ENCODE measurements around the gene ZNF579. TPM values are rescaled to one million over a fixed set of nuclear protein-coding genes. Genes with fewer than 3 reads are reported as not detected.

Gene ZNF579
- total RNA-seq, 1 donor from 2014 or later = 15.7 TPM

DNA sequence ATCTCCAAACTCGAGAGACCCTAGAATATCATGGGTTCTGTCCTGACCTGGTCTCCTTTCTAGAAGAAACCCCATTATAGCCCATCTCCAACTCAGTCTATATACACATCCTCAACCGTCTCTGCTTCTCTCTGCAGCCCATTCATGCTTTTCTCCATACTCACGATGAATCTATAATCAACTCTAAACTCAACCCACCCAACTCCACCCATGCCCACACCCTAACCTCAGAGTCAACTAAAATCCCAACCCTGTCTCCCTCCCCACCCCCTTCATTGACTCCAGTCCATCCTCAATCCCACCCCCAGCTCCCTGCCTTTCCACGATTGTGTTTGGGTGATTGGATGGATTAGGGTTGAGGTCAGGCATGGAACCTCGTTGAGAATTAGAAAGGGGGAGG lies 37.1 kb downstream of the ZNF579 start:
- H3K36me3 ChIP-seq = no peaks in the 10 kb centered on the region
- no peak for ATAC-seq
- no peaks in the 10 kb centered on the region for H3K9me3 ChIP-seq
- H3K4me1 ChIP-seq = no peaks in the 10 kb centered on the region
- no peak overlapping the region for H3K4me3 ChIP-seq
- H3K27ac ChIP-seq = no peak overlapping the region
- H3K27me3 ChIP-seq = no peaks in the 10 kb centered on the region
- intact Hi-C loops (cut with DNase I) = no loop called here
- TF ChIP-seq, protein P1, sequence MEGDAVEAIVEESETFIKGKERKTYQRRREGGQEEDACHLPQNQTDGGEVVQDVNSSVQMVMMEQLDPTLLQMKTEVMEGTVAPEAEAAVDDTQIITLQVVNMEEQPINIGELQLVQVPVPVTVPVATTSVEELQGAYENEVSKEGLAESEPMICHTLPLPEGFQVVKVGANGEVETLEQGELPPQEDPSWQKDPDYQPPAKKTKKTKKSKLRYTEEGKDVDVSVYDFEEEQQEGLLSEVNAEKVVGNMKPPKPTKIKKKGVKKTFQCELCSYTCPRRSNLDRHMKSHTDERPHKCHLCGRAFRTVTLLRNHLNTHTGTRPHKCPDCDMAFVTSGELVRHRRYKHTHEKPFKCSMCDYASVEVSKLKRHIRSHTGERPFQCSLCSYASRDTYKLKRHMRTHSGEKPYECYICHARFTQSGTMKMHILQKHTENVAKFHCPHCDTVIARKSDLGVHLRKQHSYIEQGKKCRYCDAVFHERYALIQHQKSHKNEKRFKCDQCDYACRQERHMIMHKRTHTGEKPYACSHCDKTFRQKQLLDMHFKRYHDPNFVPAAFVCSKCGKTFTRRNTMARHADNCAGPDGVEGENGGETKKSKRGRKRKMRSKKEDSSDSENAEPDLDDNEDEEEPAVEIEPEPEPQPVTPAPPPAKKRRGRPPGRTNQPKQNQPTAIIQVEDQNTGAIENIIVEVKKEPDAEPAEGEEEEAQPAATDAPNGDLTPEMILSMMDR (IDR thresholded peaks at IDR 0.05) = no peak
- DNase-seq = no peak

DNA sequence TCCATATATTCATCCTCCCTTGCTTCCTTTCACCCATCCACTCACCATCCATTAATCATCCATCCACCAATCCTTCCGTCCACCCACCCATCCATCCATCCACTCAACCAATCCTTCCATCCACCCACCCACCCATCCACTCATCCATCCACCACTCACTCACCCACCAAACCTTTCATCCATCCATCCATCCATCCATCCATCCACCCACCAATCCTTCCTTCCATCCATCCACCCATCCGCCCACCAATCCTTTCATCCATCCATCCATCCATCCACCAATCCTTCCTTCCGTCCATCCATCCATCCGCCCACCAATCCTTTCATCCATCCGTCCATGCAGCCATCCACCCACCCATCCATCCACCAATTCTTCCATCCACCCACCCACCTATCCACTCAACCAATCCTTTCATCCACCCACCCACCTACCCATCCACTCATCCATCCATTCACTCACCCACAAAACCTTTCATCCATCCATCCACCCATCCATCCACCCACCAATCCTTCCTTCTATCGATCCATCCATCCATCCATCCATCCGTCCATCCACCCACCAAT lies 38.3 kb downstream of the ZNF579 start:
- TF ChIP-seq, protein P1 (IDR thresholded peaks at IDR 0.05) = no peak
- H3K27me3 ChIP-seq = no peaks in the 10 kb centered on the region
- H3K36me3 ChIP-seq = no peaks in the 10 kb centered on the region
- no peaks in the 10 kb centered on the region for H3K9me3 ChIP-seq
- H3K27ac ChIP-seq = no peak overlapping the region
- DNase-seq = no peak
- intact Hi-C loops (cut with DNase I) = no loop called here
- no peaks in the 10 kb centered on the region for H3K4me1 ChIP-seq
- no peak overlapping the region for H3K4me3 ChIP-seq
- no peak for ATAC-seq

DNA sequence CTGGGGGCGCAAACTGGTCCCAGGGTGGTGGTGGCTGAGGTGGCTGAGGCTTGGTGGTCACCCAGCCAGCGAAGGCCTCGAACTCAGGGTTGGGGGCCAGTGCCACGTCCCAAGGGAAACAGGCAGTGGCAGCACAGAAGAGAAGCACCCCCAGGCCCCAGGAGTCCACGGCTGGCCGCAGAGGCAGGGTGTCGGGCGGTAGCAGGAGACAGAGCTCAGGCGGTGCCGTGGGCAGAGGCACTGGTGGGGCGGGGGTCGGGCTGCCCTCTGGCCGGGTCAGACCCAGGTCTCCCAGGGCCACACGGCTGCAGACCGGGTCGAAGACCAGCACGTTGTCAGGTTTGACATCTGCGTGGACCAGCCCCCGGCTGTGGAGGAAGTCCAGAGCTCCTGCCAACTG lies 39.6 kb downstream of the ZNF579 start:
- Histone ChIP-seq H3K27ac (no peak overlapping the region), H3K4me3 (no peak overlapping the region), H3K27me3 (no peaks in the 10 kb centered on the region), H3K9me3 (no peaks in the 10 kb centered on the region), H3K4me1 (no peaks in the 10 kb centered on the region), H3K36me3 (no peaks in the 10 kb centered on the region)
- TF ChIP-seq, protein P1 (IDR thresholded peaks at IDR 0.05) = no peak
- intact Hi-C loops (cut with DNase I) = no loop called here
- DNase-seq (no peak), ATAC-seq (no peak)

DNA sequence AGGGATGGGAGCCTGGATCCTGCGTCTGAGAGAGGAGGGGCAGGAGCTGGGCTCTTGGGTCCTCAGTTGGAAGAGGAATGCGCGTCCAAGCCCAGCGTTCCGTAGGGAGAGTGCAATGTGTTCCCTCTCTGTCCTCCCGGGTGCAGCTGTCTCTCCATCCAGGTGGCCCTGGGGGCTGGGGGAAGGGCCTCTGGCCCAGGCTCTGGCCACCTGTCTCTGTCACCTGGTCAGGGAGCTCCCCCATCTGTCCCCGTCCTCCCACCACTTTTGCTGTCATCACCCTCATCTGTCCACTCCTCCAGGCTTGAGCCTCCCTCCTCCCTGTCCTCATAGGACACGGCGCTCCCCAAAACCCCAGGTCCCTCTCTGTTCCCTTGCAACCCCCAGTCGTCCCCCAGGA lies 40.0 kb downstream of the ZNF579 start:
- Histone ChIP-seq H3K36me3 (no peaks in the 10 kb centered on the region), H3K4me1 (no peaks in the 10 kb centered on the region), H3K27me3 (no peaks in the 10 kb centered on the region), H3K9me3 (no peaks in the 10 kb centered on the region), H3K27ac (no peak overlapping the region), H3K4me3 (no peak overlapping the region)
- intact Hi-C loops (cut with DNase I) = no loop called here
- TF ChIP-seq, protein P1 (IDR thresholded peaks at IDR 0.05) = no peak
- no peak for DNase-seq
- ATAC-seq = no peak

DNA sequence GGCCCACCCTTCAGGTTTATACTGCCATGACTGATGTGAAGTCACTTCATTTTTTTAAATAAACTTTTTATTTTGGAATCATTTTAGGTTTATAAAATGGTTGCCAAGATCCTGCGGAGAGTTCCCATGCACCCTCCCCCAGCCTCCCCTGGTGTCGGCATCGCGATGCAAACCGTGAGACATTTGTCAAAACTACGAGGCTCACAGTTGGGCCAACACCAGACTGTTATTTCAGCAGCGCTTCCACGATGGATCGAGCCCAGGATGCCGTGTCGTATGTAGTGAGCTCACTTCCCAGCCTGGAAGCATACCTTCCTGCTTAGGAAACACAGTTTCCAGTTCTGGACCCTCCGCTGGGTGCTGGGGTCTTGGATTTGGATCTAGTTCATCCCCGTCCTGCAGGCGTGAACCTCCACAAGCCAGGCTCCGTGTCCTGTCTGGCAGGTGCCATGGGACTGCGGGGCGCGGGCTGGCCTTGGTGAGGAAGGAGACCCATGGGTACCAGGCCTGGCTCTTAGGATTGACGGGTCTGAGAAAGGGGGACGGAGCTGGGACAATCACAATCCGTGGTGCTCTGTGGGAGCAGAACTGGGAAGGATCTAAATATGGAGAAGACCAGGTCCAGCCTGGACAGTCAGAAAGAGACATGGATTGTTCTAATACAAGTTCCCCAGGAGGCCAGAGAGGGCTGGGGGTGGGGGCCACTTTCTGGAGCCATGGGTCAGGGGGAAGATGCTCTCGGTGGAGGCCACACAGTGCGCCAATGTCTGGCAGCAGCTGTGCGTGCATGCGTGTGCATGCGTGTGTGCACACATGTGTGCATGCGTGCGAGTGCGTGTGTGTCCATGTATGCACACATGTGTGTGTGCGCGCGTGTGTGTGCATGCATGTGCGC lies 41.3 kb downstream of the ZNF579 start:
- intact Hi-C loops (cut with DNase I) = no loop called here
- ATAC-seq (no peak), DNase-seq (no peak)

More for the DNA sequence above, 41.3 kb downstream of the ZNF579 start:
- no peaks in the 10 kb centered on the region for H3K9me3 ChIP-seq
- no peaks in the 10 kb centered on the region for H3K27me3 ChIP-seq
- no peaks in the 10 kb centered on the region for H3K4me1 ChIP-seq
- TF ChIP-seq, protein P1 (IDR thresholded peaks at IDR 0.05) = no peak
- no peak overlapping the region for H3K4me3 ChIP-seq
- no peak overlapping the region for H3K27ac ChIP-seq
- no peaks in the 10 kb centered on the region for H3K36me3 ChIP-seq

All from upper lobe of right lung (tissue), 1 donor.